GF-D8 (cell line): ENCODE data around the gene ZBTB44.
"Not testable (repeated sequence)": the region's sequence is repeated elsewhere in the genome, so short reads cannot be mapped to it uniquely, and the experiment has no call there.

Experiments
- DNase-seq: peaks from one replicate; lab custom pipeline; 2025; lab: John Stamatoyannopoulos, UW

The ZBTB44 gene

DNA sequence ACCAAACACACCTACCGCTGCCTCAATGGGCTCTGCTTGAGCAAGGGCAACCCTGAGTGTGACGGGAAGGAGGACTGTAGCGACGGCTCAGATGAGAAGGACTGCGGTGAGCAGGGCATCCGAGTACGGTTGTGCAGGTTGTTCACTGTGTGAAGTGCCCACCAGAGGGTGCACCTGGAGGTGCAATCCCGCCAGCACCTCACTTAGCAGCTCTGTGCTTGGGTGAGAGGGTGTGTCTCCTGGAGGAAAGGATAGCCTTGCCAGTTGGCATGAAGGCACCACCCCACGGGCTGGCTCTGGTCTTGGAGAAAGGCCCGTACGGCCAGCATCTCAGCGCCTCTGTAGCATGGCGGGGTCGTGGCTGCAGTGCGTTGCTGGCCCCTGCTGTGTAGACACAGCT lies 115.8 kb downstream of the ZBTB44 start:
- no peak for DNase-seq

DNA sequence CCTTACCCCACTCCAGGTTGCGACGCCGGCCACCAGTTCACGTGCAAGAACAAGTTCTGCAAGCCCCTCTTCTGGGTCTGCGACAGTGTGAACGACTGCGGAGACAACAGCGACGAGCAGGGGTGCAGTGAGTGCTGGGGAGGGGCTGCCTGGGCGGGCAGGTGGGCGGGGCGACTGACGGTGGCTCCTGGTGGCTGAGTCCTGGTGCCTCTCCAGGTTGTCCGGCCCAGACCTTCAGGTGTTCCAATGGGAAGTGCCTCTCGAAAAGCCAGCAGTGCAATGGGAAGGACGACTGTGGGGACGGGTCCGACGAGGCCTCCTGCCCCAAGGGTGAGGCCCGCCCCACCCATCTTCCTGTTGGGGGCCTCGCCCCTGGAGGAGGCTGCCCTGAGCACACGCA lies 116.4 kb downstream of the ZBTB44 start:
- no peak for DNase-seq

DNA sequence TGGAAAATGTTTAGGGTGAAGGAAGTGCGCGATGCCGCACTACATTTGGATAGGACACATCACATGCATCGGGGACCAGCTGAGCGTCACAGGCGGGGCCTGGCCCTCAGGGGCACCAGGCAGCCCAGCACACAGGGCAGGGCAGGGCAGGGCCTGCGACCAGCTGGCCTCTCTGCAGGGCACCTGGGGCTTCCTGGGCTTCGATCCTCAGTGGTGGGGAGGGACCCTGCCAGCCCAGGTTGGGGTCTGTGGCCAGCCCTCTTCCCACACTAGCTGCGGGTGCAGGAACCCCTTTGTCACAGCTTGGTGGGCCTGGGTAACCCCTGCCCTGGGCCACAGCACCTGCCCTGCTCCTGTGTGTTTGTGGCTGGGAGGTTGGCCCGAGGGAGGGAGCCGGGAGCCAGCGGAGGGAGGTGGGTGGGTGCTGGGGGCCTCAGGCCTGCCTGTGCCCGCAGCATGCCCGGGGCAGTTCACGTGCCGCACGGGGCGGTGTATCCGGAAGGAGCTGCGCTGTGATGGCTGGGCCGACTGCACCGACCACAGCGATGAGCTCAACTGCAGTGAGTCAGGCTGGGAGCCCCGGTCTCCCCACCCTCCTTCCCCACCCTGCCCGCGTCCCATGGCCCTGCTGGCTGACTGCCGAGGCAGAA lies 117.2 kb downstream of the ZBTB44 start:
- DNase-seq, result no peak

DNA sequence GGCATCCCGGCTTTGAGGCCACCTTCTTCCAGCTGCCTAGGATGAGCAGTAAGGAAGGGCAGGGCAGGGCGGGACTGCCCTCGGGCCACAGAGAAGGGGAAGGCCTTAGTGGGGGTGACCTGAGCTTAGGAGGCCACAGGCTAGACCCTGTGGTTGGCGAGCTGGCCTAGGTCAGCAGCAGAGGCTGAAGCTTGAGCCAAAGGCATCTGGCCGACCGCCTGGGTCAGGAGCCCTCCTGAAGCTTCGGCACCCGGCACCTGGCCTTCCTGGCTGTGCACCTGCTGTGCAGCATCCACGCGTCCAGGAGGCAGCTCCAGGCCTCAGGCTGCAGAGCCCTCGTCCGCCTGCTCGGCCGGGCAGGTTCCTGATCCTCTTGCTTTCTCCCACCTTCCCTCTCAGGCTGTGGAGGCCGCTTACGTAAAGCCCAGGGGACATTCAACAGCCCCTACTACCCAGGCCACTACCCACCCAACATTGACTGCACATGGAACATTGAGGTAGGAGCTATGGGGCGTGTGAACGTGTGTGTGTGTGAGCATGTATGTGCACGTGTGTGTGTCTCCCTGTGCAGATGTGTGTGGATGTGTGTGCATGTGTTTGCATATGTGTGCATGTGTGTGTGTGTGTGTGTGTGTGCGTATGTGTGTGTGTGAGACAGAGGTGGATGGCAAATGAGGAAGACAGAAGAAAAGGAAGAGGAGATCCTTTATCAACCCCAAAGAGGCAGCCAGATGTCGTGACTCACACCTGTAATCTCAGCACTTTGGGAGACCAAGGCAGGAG lies 120.3 kb downstream of the ZBTB44 start:
- no peak for DNase-seq

DNA sequence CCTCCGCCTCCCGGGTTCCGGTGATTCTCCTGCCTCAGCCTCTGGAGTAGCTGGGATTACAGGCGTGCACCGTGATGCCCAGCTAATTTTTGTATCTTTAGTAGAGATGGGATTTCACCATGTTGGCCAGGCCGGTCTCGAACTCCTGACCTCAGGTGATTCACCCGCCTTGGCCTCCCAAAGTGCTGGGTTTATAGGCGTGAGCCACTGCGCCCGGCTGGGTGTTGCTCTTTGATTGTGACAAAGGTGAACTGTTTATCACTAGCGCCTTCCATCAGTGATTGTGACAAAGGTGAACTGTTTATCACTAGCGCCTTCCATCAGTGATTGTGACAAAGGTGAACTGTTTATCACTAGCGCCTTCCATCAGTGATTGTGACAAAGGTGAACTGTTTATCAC lies 121.2 kb downstream of the ZBTB44 start:
- DNase-seq, result not testable (repeated sequence)

DNA sequence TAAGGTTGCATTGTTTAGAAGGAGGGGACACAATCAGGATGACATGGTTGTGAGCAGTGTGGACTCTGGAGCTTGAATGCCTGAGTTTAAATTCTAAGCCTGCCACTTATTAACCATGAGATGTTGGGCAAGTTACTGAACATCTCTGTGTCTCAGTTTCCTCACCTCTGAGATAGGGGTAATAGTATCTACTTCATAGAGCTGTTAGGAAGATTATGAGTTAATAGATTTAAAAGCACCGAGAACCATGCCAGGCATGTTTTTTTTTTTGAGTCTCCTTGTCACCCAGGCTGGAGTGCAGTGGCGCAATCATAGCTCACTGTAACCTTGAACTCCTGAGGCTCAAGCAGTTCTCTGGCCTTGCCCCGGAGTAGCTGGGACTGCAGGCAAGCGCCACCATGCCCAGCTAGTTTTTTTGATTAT lies 121.9 kb downstream of the ZBTB44 start:
- no peak for DNase-seq

DNA sequence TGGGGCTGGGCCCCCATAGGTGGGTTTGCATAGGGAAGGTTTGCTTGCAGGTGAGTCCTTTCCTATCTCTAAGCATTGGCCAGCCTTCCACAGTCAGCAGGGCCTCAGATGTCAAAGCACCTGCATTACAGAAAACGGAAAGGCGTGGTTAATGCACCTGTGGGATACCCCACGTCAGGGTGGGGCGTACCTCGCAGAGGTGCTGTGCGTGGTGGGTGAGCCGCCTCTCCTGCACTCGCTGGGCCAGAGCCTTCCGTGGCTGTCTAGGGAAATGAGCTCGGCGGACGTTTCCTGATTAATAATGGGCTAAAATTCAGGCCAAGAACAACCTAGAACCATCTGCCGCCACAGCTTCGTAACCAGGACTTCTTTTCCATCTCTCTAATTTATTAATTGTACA lies 122.8 kb downstream of the ZBTB44 start:
- DNase-seq, result no peak

DNA sequence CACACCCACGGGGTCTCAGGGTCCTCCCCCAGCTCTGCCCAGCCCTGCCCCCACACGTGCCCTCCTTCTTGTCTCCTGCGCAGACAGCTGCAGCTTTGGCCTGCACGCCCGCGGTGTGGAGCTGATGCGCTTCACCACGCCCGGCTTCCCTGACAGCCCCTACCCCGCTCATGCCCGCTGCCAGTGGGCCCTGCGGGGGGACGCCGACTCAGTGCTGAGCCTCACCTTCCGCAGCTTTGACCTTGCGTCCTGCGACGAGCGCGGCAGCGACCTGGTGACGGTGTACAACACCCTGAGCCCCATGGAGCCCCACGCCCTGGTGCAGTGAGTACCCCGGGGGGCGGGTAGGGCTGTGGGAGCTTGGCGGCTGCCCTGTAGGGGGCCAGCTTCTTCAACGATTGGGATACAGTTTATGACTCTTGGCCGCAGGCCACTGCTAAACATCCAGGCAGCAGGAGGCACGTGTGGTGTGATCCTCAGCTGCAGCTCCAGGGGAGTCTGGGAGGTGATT lies 124.3 kb downstream of the ZBTB44 start:
- DNase-seq, result no peak

DNA sequence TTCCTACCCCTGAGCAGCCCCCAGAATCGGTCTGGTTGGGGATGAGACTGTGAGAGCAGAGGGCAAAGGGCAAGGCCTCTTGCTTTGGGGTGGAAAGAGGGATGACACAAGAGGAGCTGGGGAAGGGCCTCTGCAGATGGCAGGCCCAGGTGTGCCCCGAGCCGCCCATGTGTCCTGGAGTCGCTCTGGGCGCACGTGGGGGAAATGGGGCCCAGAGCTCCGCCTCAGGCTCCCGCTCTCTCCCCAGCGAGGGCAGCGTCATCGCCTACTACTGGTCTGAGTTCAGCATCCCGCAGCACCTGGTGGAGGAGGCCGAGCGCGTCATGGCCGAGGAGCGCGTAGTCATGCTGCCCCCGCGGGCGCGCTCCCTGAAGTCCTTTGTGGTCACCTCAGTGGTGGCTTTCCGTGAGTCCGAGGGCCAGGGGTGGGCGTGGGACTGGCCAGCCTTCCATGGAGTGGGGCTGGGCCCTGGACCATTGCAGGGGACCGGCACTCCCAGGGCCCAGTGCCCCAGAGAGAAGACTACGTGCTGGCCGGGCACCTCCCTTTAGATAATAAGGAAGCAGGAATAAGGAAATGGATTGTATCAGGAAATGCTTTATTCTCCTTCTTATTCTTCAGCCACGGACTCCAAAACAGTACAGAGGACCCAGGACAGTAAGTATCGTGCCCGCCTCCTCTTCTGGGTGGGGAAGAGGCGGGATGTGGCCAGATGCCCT lies 125.1 kb downstream of the ZBTB44 start:
- DNase-seq, result no peak

DNA sequence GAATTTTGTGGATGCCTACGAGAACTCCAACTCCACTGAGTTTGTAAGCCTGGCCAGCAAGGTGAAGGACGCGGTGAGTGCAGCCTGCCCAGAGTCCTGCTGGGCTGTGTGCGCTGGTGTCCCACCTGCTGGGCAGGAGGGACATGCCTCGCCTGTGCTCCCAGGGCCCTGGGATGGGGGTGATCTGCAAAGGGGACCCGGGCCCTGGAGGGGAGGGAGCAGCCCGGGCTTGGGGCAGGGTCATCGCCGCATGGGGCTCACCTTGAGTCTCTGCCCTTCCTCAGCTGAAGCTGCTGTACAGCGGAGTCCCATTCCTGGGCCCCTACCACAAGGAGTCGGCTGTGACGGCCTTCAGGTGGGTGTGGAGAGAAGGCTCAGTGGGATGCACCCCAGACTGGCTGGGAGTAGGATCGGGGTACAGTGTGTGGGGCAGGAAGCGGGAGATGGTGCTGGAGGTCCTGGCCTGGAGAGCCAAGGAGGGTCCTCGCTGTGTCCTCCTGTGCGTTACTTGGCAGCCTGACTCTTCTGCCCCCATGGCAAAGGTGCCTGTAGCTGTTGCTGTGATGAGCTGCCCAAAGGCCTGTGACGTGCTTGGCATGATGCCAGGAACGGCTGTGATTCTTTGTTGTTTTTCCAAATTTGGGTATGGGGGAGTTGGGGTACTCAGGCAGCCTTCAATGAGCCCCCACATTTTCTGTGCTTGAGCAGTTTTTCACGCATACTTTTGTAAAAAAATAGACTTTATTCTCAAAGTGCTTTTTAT lies 126.0 kb downstream of the ZBTB44 start:
- DNase-seq, result no peak

DNA sequence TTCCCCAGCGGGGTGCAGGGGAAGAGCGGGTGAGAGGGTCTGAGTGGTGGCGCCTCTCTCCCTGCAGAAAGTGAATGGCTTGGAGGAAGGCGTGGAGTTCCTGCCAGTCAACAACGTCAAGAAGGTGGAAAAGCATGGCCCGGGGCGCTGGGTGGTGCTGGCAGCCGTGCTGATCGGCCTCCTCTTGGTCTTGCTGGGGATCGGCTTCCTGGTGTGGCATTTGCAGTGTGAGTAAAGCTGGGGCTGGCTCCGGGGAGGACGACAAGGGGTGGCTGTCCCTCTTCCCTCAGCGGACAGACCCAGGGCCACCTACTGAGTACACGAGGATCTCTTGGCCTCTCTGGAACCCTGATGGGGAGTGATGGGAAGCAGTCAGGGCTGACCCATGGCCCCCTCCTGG lies 126.7 kb downstream of the ZBTB44 start:
- DNase-seq, result no peak

DNA sequence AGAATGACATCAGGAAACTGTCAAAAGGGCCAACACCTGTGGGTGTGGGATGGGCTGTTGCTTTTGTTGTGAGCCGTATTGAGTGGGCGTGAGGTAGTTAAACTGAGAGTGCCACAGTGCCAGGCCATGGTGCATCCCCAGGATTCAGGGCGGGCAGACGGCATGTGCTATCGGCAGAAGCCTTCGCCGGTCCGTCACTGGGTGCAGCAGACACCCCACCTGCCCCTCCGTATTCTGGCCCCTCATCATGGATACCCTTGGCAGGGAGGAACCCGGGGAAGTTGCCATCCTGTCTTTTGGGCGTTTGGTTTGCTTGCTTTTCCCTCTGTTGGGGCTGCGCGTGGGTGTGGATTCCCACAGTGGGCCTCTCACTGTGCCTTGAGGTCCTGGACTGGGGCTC lies 127.6 kb downstream of the ZBTB44 start:
- no peak for DNase-seq

DNA sequence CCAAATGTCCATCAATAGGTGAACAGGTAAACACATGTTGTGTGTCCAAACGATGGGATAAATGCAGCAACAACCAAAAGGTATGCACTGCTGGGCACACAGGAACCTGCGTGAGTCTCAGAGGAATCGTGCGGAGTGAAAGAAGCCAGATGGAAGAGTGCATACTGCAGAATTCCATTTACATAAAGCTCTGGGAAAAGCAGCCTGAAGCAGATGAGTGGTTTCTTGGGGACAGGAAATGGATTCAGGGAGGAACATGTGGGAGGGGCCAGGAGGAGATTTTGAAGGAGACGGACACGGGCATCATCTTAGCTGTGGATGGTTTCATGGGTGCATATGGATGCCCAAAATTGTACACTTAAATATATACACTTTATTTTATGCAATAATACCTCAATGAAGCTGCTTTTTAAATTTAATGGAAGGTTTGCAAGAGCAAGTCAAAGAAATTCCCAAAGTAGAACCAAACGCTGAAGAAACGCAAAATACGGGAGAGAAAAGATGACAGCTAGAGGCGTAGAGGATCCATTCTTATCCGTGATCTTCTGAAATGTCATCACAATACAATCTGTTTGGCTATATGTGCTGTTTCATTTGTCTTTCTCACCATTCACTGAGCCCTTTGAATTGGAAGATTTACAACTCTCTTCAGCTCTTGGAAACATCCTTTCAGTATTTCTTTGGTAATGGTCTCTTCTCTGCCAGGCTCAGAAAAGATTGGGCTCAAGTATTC lies 130.7 kb downstream of the ZBTB44 start:
- DNase-seq, result no peak

DNA sequence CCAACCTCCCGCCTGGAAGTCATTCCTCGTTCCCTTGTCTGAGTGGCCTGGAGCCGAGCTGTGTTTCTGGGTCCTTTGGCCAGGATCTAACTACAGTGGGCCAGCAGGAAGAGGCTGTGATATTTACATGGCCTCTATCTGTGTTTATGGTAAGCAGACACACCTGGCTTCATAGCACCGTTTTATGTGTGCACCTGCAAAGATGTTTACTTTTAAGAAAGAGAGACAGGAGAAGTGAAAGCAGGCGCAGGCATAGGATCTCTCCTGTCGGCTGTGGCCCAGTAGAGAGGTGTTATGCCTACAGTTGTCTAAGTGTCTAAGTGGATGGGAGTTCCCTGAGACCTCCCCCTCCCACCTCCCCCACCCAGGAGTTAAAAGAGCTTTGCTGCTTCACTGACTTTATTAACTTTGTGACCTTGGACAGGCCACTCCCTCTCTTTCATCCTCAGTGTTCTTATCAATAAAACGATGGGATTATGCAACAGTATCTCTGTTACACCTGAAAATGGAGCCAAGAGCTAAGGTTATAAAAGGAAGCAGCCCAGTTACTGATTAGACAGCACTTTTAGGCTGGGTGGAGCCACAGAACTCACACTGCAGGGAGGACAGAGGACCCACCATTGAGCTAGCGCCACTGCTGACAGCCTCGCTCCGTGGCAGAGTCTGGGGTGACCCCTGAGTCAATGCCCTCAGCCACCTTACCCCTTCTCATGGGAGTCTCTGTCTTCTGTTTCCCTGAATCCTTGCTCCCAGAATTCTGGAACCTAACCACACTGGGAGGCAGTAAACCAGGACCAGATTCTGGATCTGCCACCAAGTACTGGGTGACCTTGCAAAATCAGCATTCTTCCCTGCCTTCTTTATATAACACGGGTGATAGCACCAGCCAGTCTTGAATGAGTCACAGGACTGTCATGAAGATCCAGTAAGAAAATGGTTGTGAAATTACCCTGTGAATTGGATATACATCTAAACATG lies 133.1 kb downstream of the ZBTB44 start:
- DNase-seq, result no peak

DNA sequence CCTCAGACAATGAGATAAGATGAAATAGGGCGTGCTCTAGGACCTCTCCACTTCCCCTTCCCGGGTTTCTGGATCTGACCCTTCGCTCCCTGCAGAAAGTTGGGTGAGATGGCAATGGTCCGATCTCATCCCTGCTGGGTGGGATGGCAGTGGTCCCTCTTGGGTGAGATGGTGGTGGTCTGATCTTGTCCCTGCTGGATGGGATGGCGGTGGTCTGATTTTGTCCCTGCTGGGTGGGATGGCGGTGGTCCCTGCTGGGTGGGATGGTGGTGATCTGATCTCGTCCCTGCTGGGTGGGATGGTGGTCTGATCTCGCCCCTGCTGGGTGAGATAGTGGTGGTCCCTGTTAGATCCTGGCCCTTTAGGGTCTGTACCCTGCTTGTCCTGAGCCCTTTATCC lies 133.8 kb downstream of the ZBTB44 start:
- no peak for DNase-seq

DNA sequence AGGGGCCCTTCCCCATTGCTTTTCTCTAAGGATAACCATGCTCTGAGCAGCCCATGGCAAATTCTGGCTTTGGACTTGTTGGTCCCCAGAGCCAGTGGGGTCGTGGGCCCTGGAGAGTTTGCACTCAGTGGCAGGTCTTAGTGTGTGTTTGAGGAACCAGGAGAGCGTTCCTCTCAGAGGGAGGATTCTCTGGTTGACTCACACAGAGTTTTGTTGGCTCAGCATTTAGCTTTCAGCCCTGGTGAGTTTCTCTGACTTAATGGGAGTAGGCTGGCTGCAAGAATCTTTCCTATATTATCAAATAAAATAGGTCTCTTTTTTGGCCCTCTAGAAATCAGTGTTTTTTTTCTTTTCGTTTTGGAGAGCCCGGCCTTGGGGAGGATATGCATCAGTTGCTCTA lies 134.2 kb downstream of the ZBTB44 start:
- no peak for DNase-seq

DNA sequence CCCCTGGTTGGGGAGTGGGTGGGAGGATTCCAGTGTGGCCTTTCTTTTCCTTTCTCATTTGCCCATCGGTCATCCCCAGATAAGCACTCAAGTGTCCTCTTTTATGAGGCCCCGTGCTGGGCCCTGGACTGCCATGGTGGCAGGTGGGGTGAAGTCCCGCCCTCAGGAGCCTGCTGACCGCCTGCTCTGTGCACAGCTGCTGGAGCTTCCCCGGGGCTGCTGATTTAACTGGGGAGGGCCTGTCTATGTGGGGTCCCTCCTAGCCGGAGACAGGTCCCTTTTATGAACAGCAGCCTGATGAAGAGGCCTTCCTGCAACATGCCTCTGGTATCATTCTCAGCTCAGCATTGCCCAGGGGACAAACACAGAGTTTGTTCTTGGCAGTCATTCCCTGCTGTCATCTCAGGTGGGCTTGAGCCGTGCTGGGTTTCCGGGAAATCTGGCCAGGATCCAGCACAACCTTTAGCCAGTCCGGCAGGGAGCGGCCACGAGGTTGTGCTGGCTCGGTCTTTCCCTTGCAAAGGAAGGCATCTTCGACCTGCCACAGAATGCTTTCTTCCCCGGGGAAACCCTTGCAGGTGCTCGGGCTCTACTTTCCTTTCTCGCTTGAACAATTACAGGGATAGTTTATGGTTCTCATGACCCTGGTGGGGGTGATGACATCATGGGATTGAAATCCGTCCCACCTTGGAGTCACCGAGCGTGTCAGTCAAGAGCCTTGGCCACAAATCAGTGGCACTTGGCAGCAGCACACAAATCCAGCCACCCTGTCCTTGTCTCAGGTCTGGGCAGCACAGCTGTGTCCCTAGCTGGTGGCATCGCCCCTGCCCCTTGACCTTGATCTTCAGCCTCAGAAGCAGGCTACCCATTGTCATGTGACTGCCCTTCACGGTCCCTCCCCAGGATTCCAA lies 135.1 kb downstream of the ZBTB44 start:
- DNase-seq, result no peak

DNA sequence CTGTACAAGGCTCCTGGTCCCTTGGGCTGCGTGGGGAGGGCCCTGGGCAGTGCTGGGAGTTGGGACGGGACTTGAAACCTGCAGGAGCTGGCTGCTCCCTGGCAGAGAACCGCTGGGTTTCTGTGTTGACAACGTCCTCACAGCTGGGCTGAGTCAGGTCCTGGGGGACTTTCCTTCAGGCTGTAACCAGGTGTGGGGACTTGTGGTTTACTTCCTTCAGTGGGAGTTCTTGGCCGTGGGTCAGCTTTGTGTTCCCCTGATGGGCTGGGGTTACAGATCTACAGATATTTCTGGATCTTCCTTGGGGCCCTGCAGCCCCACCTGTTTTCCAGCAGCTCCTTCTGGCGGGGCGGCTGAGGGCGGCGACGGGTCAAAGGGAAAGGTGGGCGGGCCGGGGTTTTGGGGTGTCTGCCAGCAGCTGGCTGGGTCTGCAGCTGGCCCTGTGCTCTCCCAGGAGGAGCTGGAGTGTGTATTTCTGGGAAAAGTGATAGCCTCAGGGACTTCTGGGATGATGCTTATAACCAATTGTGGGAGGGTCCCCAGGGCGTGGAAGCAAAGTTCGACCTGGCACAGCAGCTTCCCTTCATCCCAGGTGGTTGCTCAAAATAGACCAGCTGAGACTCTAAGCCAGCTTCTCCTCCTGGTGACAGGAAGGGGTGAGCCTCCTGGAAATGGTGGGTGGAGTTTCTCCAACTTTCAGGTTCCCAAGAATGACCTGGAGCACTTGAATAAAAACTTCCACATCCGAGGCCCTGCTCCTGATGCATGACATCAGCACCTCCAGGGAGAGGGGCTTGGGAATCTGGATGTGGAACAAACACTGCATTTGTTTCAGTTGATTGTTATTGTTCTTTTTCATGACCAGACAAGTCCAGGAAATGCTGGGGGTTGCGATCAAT lies 136.0 kb downstream of the ZBTB44 start:
- no peak for DNase-seq
